Measurements from ENCODE around the gene RTF1.

GRCh38 chr15:41504751-41505492 lies 88.0 kb downstream of the RTF1 start:
- no peak for TF ChIP-seq CTCF (IDR thresholded peaks at IDR 0.05)
- no peak for TF ChIP-seq ZFX (IDR thresholded peaks at IDR 0.05; ENCODE audit: borderline replicate concordance)

Measured in 22Rv1 (cell line).